ENCODE measurements around the gene KCNK18.
A peak's percentile ranks its signal among the peaks of the same experiment; 100 is the strongest.

Gene KCNK18

DNA sequence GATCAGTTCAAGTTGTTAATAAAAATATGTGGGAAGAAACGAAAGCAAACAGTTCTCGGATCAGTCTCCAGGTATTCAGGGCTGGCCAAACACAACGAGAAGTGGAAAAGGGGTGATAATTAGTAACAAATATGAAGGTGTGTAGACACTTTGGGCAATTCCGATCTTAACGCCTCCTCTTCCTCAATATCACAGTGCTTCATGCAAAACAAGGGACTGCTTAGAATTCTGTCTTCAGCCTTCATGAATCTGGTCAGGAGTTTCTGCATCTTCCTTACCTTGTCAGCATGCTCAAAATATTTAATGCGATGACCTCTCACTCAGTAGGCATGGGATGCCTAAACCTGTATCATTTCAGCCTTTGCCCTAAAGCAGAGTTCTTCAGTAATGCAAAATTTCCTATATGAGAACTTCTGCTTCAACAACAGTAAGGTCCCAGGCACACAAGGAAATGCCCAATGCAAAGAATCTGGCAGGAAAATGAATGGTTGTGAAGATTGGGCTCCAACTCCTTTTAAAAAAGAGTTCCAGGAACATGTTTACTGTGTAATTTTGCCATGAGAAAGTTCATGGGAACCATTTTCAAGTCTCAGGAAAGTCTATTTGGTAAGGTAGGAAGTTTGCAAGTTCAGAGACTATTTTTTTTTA, 35.8 kb upstream of the KCNK18 start:
- H3K27ac ChIP-seq = no peak overlapping the region
- H3K36me3 ChIP-seq = no peaks in the 10 kb centered on the region
- H3K4me3 ChIP-seq (ENCODE audit: low read depth, low read length) = no peak overlapping the region
- no peak for DNase-seq
- peaks cover 47% of the 10 kb centered on the region for H3K27me3 ChIP-seq (ENCODE audit: insufficient read depth, low read depth, severe bottlenecking)
- no peaks in the 10 kb centered on the region for H3K9me3 ChIP-seq (ENCODE audit: severe bottlenecking)
- TF ChIP-seq CTCF (IDR thresholded peaks at IDR 0.05; ENCODE audit: low read depth, low read length) = no peak

- Histone ChIP-seq H3K27me3 (ENCODE audit: insufficient read depth, low read depth, severe bottlenecking) (peaks cover 56% of the 10 kb centered on the region), H3K9me3 (ENCODE audit: severe bottlenecking) (no peaks in the 10 kb centered on the region), H3K4me3 (ENCODE audit: low read depth, low read length) (peak overlapping the region; percentile 40), H3K27ac (no peak overlapping the region), H3K36me3 (no peaks in the 10 kb centered on the region)
- no peak for TF ChIP-seq CTCF (IDR thresholded peaks at IDR 0.05; ENCODE audit: low read depth, low read length)
- DNase-seq = no peak
These were observed 34.9 kb upstream of the KCNK18 start for GRCh38 chr10:117162093-117163060.

DNA sequence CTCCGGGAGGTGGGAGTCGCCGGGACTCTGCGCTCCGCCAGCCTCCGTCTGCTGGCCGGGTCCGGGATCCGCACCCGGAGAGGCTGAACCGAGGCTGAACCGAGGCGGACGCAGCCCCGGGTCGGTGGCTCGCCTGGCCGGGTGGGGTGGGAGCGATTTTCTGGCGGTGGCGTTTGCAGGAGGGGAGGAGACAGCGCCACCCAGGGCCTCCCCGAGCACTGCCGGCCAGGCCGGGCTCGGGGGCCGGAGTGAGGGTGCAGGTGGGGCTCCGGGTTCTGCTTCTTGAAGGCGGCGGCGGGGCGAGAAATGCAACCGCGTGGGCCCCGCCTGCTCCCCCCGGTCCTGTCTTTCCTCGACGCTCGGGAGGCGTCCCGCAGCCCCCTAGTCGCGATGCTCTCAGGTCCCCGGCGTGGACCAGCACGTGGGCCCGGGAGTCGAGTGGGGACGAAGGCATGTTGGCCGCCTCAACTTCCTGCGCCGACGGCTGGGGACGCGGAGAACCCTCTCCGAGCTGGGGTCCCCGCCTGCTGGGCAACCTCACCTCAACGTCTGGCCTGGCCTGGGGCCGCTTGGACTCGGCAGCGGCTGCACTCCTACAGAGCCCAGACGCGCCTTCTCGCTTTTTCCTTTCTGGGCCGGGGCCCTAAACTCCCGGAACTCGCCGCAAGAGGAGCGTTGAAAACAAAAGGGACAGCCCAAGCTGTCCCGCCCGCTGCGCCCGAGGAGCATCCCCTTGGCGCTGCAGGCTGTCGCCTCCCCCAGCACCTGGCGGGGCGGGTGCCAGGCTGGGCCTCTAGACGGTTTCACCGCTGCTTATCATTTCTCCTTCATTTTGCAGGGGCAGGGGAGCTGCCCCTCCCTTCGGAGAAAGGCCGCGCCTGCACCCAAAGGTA, 34.0 kb upstream of the KCNK18 start:
- peaks cover 63% of the 10 kb centered on the region for H3K27me3 ChIP-seq (ENCODE audit: insufficient read depth, low read depth, severe bottlenecking)
- no peaks in the 10 kb centered on the region for H3K9me3 ChIP-seq (ENCODE audit: severe bottlenecking)
- H3K27ac ChIP-seq = no peak overlapping the region
- peak overlapping the region; percentile 40 for H3K4me3 ChIP-seq (ENCODE audit: low read depth, low read length)
- peak; percentile 77 for TF ChIP-seq CTCF (IDR thresholded peaks at IDR 0.05; ENCODE audit: low read depth, low read length)
- no peaks in the 10 kb centered on the region for H3K36me3 ChIP-seq
- peak; percentile 80 for DNase-seq

DNA sequence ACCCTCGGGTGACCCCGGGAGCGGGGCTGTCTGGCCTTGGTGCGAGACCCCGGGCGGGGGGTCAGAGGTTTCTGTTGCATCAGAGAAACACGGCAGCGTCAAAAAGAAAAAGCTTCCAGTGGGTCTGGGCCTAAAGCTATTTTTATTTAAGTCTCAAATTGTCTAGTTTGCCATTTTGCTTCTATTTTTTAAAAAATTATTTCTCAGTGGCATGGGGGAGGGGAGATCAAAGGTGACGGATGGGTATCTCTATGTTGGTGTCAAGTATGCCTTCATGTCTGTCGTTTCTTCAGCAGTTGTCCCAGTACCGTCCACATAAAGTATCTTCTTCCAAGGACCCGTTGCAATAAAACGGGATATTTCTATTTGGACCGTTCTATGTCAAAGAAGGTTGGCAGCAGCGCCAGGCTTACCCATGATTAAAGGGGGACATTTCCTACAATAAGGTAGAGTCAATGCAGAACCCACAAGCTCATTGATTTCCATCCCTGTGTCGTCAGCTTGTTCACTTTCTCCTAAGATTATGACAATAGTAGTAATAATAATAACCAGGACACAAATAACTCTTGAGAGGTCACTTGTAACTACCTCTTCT, 33.2 kb upstream of the KCNK18 start:
- no peak overlapping the region for H3K4me3 ChIP-seq (ENCODE audit: low read depth, low read length)
- no peak overlapping the region for H3K27ac ChIP-seq
- no peaks in the 10 kb centered on the region for H3K9me3 ChIP-seq (ENCODE audit: severe bottlenecking)
- TF ChIP-seq CTCF (IDR thresholded peaks at IDR 0.05; ENCODE audit: low read depth, low read length) = no peak
- no peaks in the 10 kb centered on the region for H3K36me3 ChIP-seq
- no peak for DNase-seq
- peaks cover 69% of the 10 kb centered on the region for H3K27me3 ChIP-seq (ENCODE audit: insufficient read depth, low read depth, severe bottlenecking)
